GM23338 (cell line): Measurements from ENCODE around the gene EIF4G3. TPM values are rescaled to one million over a fixed set of nuclear protein-coding genes. Genes with fewer than 3 reads are reported as not detected.

Source experiments
- STAT1 ChIP-seq: IDR thresholded peaks from one replicate; pipeline ENCODE4 v1.6.1; 2016; ENCODE audit warnings: antibody characterized with exemption; ENCODE audit not compliant: unreplicated experiment
- ZNF114 ChIP-seq: fragments of 250-450 bp; sonication (Bioruptor Pico); IDR thresholded peaks from 2 replicates; pipeline ENCODE4 v1.5.0; 2020; ENCODE audit warnings: mild to moderate bottlenecking, moderate library complexity
- polyA plus RNA-seq: library from polyadenylated mRNA; unstranded; fragments of >200 nt; fragmentation: Nextera tagmentation; extraction: Ambion mirVana; gene quantifications from 2 replicates; pipeline ENCODE4 v1.2.1, GENCODE V29; 2016
- total RNA-seq: library from RNA; depleted of rRNA; stranded (reverse); fragments of >200 nt; shearing (Covaris generic); gene quantifications from 2 replicates; pipeline ENCODE4 v1.2.3, GENCODE V29; 2014
- TF ChIP-seq, protein P1 (sequence below): fragments of 250-450 bp; sonication (Bioruptor Pico); IDR thresholded peaks from 2 replicates; pipeline ENCODE4 v1.5.0; 2020; ENCODE audit warnings: mild to moderate bottlenecking, moderate library complexity
- TF ChIP-seq, protein P2 (sequence below), 2 experiments: fragments of 200-600 bp in 1 of 2; sonication (generic) in 1 of 2; conservative IDR thresholded peaks; 2 replicates each; pipeline versions ENCODE4 v1.5.1 to v1.6.1; 2016 to 2017; ENCODE audit warnings: antibody characterized with exemption in 2 of 2, low read depth in 2 of 2, mild to moderate bottlenecking in 2 of 2, moderate library complexity in 1 of 2
- TF ChIP-seq, protein P3 (sequence below): IDR thresholded peaks from one replicate; pipeline ENCODE4 v1.6.1; 2018; ENCODE audit warnings: antibody characterized with exemption; ENCODE audit not compliant: unreplicated experiment

EIF4G3 gene
- total and polyA plus RNA-seq, 2 experiments from 2014 or later = 37.9 to 68.1 TPM

DNA sequence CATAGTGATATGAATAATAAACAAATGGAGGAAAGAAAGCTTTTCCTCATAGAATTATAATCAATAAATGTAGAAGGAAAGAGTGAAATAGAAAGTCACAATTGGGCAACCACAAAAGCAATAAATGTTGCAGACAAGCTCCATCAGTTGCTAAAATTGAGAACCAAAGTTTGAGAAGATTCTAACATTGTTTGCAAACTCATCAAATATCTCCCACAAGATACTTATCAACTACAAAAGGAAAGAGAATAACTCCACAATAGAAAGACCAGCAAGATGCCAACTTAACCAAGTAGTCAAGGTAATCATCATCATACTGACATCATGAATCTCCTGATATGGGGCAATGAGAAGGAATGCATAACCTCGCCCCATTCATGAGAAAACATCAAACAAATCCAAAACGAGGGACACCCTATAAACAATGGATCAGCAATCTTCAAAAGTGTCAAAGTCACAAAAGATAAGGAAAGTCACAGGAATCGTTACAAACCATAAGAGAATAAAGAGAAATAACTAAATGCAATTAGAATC lies 16.4 kb downstream of the EIF4G3 start (continued):
- TF ChIP-seq, protein P1, sequence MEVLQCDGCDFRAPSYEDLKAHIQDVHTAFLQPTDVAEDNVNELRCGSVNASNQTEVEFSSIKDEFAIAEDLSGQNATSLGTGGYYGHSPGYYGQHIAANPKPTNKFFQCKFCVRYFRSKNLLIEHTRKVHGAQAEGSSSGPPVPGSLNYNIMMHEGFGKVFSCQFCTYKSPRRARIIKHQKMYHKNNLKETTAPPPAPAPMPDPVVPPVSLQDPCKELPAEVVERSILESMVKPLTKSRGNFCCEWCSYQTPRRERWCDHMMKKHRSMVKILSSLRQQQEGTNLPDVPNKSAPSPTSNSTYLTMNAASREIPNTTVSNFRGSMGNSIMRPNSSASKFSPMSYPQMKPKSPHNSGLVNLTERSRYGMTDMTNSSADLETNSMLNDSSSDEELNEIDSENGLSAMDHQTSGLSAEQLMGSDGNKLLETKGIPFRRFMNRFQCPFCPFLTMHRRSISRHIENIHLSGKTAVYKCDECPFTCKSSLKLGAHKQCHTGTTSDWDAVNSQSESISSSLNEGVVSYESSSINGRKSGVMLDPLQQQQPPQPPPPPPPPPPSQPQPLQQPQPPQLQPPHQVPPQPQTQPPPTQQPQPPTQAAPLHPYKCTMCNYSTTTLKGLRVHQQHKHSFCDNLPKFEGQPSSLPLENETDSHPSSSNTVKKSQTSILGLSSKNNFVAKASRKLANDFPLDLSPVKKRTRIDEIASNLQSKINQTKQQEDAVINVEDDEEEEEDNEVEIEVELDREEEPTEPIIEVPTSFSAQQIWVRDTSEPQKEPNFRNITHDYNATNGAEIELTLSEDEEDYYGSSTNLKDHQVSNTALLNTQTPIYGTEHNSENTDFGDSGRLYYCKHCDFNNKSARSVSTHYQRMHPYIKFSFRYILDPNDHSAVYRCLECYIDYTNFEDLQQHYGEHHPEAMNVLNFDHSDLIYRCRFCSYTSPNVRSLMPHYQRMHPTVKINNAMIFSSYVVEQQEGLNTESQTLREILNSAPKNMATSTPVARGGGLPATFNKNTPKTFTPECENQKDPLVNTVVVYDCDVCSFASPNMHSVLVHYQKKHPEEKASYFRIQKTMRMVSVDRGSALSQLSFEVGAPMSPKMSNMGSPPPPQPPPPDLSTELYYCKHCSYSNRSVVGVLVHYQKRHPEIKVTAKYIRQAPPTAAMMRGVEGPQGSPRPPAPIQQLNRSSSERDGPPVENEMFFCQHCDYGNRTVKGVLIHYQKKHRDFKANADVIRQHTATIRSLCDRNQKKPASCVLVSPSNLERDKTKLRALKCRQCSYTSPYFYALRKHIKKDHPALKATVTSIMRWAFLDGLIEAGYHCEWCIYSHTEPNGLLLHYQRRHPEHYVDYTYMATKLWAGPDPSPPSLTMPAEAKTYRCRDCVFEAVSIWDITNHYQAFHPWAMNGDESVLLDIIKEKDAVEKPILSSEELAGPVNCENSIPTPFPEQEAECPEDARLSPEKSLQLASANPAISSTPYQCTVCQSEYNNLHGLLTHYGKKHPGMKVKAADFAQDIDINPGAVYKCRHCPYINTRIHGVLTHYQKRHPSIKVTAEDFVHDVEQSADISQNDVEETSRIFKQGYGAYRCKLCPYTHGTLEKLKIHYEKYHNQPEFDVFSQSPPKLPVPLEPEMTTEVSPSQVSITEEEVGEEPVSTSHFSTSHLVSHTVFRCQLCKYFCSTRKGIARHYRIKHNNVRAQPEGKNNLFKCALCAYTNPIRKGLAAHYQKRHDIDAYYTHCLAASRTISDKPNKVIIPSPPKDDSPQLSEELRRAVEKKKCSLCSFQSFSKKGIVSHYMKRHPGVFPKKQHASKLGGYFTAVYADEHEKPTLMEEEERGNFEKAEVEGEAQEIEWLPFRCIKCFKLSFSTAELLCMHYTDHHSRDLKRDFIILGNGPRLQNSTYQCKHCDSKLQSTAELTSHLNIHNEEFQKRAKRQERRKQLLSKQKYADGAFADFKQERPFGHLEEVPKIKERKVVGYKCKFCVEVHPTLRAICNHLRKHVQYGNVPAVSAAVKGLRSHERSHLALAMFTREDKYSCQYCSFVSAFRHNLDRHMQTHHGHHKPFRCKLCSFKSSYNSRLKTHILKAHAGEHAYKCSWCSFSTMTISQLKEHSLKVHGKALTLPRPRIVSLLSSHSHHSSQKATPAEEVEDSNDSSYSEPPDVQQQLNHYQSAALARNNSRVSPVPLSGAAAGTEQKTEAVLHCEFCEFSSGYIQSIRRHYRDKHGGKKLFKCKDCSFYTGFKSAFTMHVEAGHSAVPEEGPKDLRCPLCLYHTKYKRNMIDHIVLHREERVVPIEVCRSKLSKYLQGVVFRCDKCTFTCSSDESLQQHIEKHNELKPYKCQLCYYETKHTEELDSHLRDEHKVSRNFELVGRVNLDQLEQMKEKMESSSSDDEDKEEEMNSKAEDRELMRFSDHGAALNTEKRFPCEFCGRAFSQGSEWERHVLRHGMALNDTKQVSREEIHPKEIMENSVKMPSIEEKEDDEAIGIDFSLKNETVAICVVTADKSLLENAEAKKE (CRISPR knock-in tag) = no peak
- TF ChIP-seq, protein P2, sequence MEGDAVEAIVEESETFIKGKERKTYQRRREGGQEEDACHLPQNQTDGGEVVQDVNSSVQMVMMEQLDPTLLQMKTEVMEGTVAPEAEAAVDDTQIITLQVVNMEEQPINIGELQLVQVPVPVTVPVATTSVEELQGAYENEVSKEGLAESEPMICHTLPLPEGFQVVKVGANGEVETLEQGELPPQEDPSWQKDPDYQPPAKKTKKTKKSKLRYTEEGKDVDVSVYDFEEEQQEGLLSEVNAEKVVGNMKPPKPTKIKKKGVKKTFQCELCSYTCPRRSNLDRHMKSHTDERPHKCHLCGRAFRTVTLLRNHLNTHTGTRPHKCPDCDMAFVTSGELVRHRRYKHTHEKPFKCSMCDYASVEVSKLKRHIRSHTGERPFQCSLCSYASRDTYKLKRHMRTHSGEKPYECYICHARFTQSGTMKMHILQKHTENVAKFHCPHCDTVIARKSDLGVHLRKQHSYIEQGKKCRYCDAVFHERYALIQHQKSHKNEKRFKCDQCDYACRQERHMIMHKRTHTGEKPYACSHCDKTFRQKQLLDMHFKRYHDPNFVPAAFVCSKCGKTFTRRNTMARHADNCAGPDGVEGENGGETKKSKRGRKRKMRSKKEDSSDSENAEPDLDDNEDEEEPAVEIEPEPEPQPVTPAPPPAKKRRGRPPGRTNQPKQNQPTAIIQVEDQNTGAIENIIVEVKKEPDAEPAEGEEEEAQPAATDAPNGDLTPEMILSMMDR (conservative IDR thresholded peaks at IDR 0.05; ENCODE audit: low read depth in 2 of 2) = no peak
- TF ChIP-seq, protein P3, sequence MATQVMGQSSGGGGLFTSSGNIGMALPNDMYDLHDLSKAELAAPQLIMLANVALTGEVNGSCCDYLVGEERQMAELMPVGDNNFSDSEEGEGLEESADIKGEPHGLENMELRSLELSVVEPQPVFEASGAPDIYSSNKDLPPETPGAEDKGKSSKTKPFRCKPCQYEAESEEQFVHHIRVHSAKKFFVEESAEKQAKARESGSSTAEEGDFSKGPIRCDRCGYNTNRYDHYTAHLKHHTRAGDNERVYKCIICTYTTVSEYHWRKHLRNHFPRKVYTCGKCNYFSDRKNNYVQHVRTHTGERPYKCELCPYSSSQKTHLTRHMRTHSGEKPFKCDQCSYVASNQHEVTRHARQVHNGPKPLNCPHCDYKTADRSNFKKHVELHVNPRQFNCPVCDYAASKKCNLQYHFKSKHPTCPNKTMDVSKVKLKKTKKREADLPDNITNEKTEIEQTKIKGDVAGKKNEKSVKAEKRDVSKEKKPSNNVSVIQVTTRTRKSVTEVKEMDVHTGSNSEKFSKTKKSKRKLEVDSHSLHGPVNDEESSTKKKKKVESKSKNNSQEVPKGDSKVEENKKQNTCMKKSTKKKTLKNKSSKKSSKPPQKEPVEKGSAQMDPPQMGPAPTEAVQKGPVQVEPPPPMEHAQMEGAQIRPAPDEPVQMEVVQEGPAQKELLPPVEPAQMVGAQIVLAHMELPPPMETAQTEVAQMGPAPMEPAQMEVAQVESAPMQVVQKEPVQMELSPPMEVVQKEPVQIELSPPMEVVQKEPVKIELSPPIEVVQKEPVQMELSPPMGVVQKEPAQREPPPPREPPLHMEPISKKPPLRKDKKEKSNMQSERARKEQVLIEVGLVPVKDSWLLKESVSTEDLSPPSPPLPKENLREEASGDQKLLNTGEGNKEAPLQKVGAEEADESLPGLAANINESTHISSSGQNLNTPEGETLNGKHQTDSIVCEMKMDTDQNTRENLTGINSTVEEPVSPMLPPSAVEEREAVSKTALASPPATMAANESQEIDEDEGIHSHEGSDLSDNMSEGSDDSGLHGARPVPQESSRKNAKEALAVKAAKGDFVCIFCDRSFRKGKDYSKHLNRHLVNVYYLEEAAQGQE = no peak
- TF ChIP-seq STAT1 = no peak
- TF ChIP-seq ZNF114 (CRISPR knock-in tag) = no peak
